Endodermal cell (in vitro differentiated cells): Measurements from ENCODE around the gene FOS. TPM values are rescaled to one million over a fixed set of nuclear protein-coding genes. Genes with fewer than 3 reads are reported as not detected.
"Not testable (repeated sequence)": the region's sequence is repeated elsewhere in the genome, so short reads cannot be mapped to it uniquely, and the experiment has no call there.

Experiments
- DNase-seq: peaks from one replicate; pipeline ENCODE4 v3.0.0-alpha.2; 2017
- H3K27ac ChIP-seq: 2 replicates; pipeline ENCODE4 v1.5.1; 2013; ENCODE audit warnings: mild to moderate bottlenecking, low read depth, low read length, moderate library complexity
- H3K27me3 ChIP-seq: 2 replicates; pipeline ENCODE4 v1.6.1; 2013; ENCODE audit warnings: mild to moderate bottlenecking, low read length, moderate library complexity; ENCODE audit not compliant: insufficient read depth, control insufficient read depth, poor library complexity, severe bottlenecking
- H3K36me3 ChIP-seq: 2 replicates; pipeline ENCODE4 v1.7.0; 2013; ENCODE audit warnings: mild to moderate bottlenecking, low read length, moderate library complexity; ENCODE audit not compliant: control insufficient read depth, insufficient read depth
- H3K4me1 ChIP-seq: one replicate; pipeline ENCODE4 v1.7.0; 2013; ENCODE audit warnings: low read length; ENCODE audit not compliant: control insufficient read depth, insufficient read depth
- H3K4me3 ChIP-seq: 2 replicates; pipeline ENCODE4 v1.5.1; 2013; ENCODE audit warnings: mild to moderate bottlenecking, low read length, moderate library complexity
- H3K9ac ChIP-seq: 2 replicates; pipeline ENCODE4 v1.6.1; 2013; ENCODE audit warnings: mild to moderate bottlenecking, low read length, moderate library complexity; ENCODE audit not compliant: poor library complexity, severe bottlenecking; ENCODE audit errors: extremely low read depth
- H3K9me3 ChIP-seq: 2 replicates; pipeline ENCODE4 v1.6.1; 2013; ENCODE audit warnings: mild to moderate bottlenecking, low read length, moderate library complexity; ENCODE audit not compliant: control insufficient read depth
- H3K27ac Mint-ChIP-seq: 2 replicates; pipeline ENCODE4 v1.8.0; 2020; ENCODE audit warnings: mixed read lengths
- H3K27me3 Mint-ChIP-seq: 2 replicates; pipeline ENCODE4 v1.8.0; 2021; ENCODE audit warnings: mild to moderate bottlenecking, mixed read lengths; ENCODE audit not compliant: insufficient read depth
- H3K36me3 Mint-ChIP-seq: 2 replicates; pipeline ENCODE4 v1.8.0; 2020; ENCODE audit warnings: low read depth, mixed read lengths
- H3K4me1 Mint-ChIP-seq: 2 replicates; pipeline ENCODE4 v1.8.0; 2020; ENCODE audit warnings: mixed read lengths
- H3K4me3 Mint-ChIP-seq: 2 replicates; pipeline ENCODE4 v1.8.0; 2020; ENCODE audit warnings: mild to moderate bottlenecking, moderate library complexity, mixed read lengths
- H3K9me3 Mint-ChIP-seq: 2 replicates; pipeline ENCODE4 v1.8.0; 2020; ENCODE audit warnings: mild to moderate bottlenecking, mixed read lengths
- WGBS, 2 experiments: methylation state at CpG; one replicate each; pipeline versions ENCODE4 v1.1.5 to v1.1.7; 2013; ENCODE audit warnings: missing lambda C conversion rate in 2 of 2, mixed read lengths in 1 of 2; ENCODE audit not compliant: insufficient coverage in 1 of 2, insufficient read length in 1 of 2; 5-methylcytosine and 5-hydroxymethylcytosine counted together
- total RNA-seq, 2 donors: library from RNA; stranded (reverse); fragmentation: NEBNext Ultra II Directional in 1 of 2; extraction: Animal tissue kit (Norgen Biotek cat#: 25700) in 1 of 2; gene quantifications; 2 replicates in 1 of 2; 3 replicates in 1 of 2; pipeline ENCODE4 v1.2.1, GENCODE V29; 2021
- TF ChIP-seq, protein P1 (sequence below): fragments of 200-600 bp; sonication (generic); conservative IDR thresholded peaks from 2 replicates; pipeline ENCODE4 v1.5.0; 2021; ENCODE audit warnings: antibody characterized with exemption, mild to moderate bottlenecking

FOS gene
- total RNA-seq, 2 donors from 2014 or later = 10.3 to 14.0 TPM

- Mint-ChIP-seq H3K27me3 (peaks cover 14% of the 10 kb centered on the region), H3K27ac (no peak overlapping the region), H3K4me1 (peaks cover 49% of the 10 kb centered on the region), H3K4me3 (no peak overlapping the region), H3K9me3 (no peaks in the 10 kb centered on the region), H3K36me3 (no peaks in the 10 kb centered on the region)
- Histone ChIP-seq H3K9ac (no peak overlapping the region), H3K9me3 (no peaks in the 10 kb centered on the region), H3K4me3 (no peak overlapping the region), H3K27ac (no peak overlapping the region), H3K4me1 (no peaks in the 10 kb centered on the region), H3K36me3 (no peaks in the 10 kb centered on the region), H3K27me3 (no peaks in the 10 kb centered on the region)
- TF ChIP-seq, protein P1, sequence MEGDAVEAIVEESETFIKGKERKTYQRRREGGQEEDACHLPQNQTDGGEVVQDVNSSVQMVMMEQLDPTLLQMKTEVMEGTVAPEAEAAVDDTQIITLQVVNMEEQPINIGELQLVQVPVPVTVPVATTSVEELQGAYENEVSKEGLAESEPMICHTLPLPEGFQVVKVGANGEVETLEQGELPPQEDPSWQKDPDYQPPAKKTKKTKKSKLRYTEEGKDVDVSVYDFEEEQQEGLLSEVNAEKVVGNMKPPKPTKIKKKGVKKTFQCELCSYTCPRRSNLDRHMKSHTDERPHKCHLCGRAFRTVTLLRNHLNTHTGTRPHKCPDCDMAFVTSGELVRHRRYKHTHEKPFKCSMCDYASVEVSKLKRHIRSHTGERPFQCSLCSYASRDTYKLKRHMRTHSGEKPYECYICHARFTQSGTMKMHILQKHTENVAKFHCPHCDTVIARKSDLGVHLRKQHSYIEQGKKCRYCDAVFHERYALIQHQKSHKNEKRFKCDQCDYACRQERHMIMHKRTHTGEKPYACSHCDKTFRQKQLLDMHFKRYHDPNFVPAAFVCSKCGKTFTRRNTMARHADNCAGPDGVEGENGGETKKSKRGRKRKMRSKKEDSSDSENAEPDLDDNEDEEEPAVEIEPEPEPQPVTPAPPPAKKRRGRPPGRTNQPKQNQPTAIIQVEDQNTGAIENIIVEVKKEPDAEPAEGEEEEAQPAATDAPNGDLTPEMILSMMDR = no peak
- no peak for DNase-seq
- 74 to 84% methylated on average over 2 of the region's 2 CpGs for WGBS, 2 experiments
Observed at GRCh38 chr14:75232597-75232996, 46.0 kb upstream of the FOS start.

DNA sequence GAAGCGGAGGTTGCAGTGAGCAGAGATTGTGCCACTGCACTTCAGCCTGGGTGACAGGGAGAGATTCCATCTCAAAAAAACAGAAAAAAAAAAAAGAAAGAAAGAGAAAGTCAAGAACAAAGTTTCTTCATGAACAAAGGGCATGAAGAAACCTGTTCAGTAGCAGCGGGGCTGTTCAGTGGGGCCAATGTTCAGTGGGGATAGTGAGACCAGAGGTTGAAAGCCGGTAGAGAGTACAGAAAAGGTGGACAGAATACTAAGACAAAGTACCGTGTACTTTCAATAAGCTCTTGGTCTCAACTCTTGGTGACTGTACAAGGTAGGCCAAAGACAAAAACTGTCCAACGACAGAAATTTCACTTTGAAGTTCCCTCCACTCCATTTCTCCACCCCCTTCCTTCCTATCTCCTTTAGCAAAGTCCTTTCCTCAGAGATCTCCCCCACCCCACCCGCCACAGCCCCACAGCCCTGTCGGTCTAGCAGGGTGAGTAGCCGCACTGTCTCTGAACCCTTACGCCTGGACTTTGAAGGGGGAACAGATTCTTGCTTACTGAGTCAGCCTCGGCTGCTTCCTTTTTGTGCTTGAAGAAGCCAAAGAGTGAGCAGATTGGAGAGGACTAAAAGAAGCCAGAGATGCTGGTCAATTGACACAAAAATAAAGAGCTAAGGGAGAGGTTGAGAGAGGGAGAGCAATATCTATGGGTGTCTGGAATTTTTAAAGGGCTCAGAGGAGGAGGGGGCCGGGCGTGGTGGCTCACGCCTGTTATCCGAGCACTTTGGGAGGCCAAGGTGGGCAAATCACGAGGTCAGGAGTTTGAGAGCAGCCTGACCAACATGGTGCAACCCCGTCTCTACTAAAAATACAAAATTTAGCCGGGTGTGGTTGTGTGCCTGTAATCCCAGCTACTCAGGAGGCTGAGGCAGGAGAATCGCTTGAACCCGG, 44.2 kb upstream of the FOS start:
- TF ChIP-seq, protein P1 = no peak
- Histone ChIP-seq H3K36me3 (no peaks in the 10 kb centered on the region), H3K27ac (no peak overlapping the region), H3K4me1 (peaks cover 3% of the 10 kb centered on the region), H3K4me3 (no peak overlapping the region), H3K9ac (no peak overlapping the region), H3K9me3 (no peaks in the 10 kb centered on the region), H3K27me3 (no peaks in the 10 kb centered on the region)
- Mint-ChIP-seq H3K4me1 (peaks cover 40% of the 10 kb centered on the region), H3K36me3 (no peaks in the 10 kb centered on the region), H3K27me3 (peaks cover 14% of the 10 kb centered on the region), H3K4me3 (no peak overlapping the region), H3K27ac (no peak overlapping the region), H3K9me3 (no peaks in the 10 kb centered on the region)
- DNase-seq = no peak
- 77 to 90% methylated on average over 13 to 19 of the region's 19 CpGs for WGBS, 2 experiments

- not testable (repeated sequence) for H3K27ac Mint-ChIP-seq, H3K9ac ChIP-seq, H3K4me3 ChIP-seq, H3K36me3 ChIP-seq, H3K36me3 Mint-ChIP-seq, H3K9me3 ChIP-seq, DNase-seq, H3K27ac ChIP-seq, H3K4me3 Mint-ChIP-seq, H3K27me3 ChIP-seq, H3K9me3 Mint-ChIP-seq, H3K4me1 ChIP-seq
- H3K4me1 Mint-ChIP-seq = peaks cover 34% of the 10 kb centered on the region
- H3K27me3 Mint-ChIP-seq = peaks cover 14% of the 10 kb centered on the region
- WGBS, 2 experiments = 91 to 92% methylated on average over 6 to 7 of the region's 7 CpGs
Observed at GRCh38 chr14:75235198-75235597, 43.4 kb upstream of the FOS start.
